ENCODE data around the gene CCL23. TPM values are rescaled to one million over a fixed set of nuclear protein-coding genes. Genes with fewer than 3 reads are reported as not detected.

The CCL23 gene
- total RNA-seq, 2 experiments from 2014 or later, result not detected

DNA sequence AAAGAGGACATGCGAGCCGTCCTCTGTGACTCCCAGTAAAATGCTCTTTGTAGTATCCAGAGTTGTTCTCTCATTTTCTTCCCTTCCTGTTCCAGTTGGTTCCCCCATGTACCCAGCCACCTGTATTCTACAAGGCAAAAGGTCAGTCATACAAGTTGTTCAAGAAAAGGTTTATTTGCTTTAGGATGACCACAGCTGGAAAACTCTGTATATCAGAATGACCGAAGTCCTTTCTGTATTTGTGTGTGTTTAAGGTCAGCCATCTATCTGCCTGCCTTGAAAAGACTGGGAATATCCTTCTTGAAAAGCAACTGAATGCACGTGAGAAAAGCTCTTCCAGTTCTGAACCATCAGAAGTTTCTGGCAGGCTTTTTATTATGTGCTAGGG is 44.8 kb downstream of the CCL23 start:
- no peaks in the 10 kb centered on the region for H3K4me1 ChIP-seq (ENCODE audit: insufficient read depth, low read length, poor library complexity, severe bottlenecking)
- H3K4me2 ChIP-seq (ENCODE audit: low read length), result no peak overlapping the region
- ChIA-PET CTCF (ENCODE audit: unreplicated experiment) (no interaction called here), POLR2A (interaction anchor here (0.6 to 0.7 kb wide), 2 partner anchors 28 to 224 kb away, joined by 3 to 8 read pairs; partner anchors contain the start of gene CCL15)
- no peak overlapping the region for H2AFZ ChIP-seq (ENCODE audit: low read length)
- DNase-seq (ENCODE audit: low spot score), result no peak
- TF ChIP-seq, protein P1, sequence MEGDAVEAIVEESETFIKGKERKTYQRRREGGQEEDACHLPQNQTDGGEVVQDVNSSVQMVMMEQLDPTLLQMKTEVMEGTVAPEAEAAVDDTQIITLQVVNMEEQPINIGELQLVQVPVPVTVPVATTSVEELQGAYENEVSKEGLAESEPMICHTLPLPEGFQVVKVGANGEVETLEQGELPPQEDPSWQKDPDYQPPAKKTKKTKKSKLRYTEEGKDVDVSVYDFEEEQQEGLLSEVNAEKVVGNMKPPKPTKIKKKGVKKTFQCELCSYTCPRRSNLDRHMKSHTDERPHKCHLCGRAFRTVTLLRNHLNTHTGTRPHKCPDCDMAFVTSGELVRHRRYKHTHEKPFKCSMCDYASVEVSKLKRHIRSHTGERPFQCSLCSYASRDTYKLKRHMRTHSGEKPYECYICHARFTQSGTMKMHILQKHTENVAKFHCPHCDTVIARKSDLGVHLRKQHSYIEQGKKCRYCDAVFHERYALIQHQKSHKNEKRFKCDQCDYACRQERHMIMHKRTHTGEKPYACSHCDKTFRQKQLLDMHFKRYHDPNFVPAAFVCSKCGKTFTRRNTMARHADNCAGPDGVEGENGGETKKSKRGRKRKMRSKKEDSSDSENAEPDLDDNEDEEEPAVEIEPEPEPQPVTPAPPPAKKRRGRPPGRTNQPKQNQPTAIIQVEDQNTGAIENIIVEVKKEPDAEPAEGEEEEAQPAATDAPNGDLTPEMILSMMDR (conservative IDR thresholded peaks at IDR 0.05; ENCODE audit: low read length), result no peak
- TF ChIP-seq EZH2phosphoT487 (IDR thresholded peaks at IDR 0.05; ENCODE audit: borderline replicate concordance, low read depth, low read length), result no peak
- H3K4me3 ChIP-seq (ENCODE audit: low read depth, low read length, poor library complexity, severe bottlenecking), result no peak overlapping the region
- H3K27ac ChIP-seq (ENCODE audit: low read depth, low read length, poor library complexity, severe bottlenecking), result no peak overlapping the region
- no peaks in the 10 kb centered on the region for H3K36me3 ChIP-seq (ENCODE audit: insufficient read depth, low read length)
- H3K9me3 ChIP-seq (ENCODE audit: low read length), result no peaks in the 10 kb centered on the region
- H3K79me2 ChIP-seq (ENCODE audit: insufficient read depth, low read depth, low read length), result no peaks in the 10 kb centered on the region
- intact Hi-C loops (cut with micrococcal nuclease; ENCODE audit: unreplicated experiment), result loop anchor here (10.0 kb wide), 1 partner anchor 102 kb away; no protein-coding TSS in a partner anchor
- no peaks in the 10 kb centered on the region for H4K20me1 ChIP-seq (ENCODE audit: insufficient read depth, low read length)
- no peaks in the 10 kb centered on the region for H3K9me2 ChIP-seq (ENCODE audit: insufficient read depth, low read length)
- BruUV-seq (replicated peaks), result no TSS peak

DNA sequence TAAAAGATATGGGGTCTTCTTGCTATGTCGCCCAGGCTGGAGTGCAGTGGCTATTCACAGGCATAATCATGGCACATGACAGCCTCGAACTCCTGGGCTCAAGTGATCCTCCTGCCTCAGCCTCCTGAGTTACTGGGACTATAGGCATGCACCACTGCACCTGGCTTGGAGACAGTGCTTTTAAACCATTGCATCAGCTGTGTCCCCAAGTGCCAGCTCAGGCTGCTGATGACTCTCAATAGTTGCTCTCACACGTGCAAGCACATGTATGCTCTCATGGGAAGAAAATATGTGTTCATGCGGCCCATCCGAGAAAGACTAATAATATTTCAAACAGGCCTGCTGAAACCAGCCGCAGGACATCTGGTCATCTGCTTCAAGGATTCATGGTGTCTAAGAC is 45.2 kb downstream of the CCL23 start:
- Histone ChIP-seq H3K9me3 (ENCODE audit: low read length) (no peaks in the 10 kb centered on the region), H3K4me1 (ENCODE audit: insufficient read depth, low read length, poor library complexity, severe bottlenecking) (no peaks in the 10 kb centered on the region), H3K9me2 (ENCODE audit: insufficient read depth, low read length) (no peaks in the 10 kb centered on the region), H3K4me3 (ENCODE audit: low read depth, low read length, poor library complexity, severe bottlenecking) (no peak overlapping the region), H3K27ac (ENCODE audit: low read depth, low read length, poor library complexity, severe bottlenecking) (no peak overlapping the region), H3K79me2 (ENCODE audit: insufficient read depth, low read depth, low read length) (no peaks in the 10 kb centered on the region), H4K20me1 (ENCODE audit: insufficient read depth, low read length) (no peaks in the 10 kb centered on the region), H3K4me2 (ENCODE audit: low read length) (no peak overlapping the region), H3K36me3 (ENCODE audit: insufficient read depth, low read length) (no peaks in the 10 kb centered on the region), H2AFZ (ENCODE audit: low read length) (no peak overlapping the region)
- ChIA-PET CTCF (ENCODE audit: unreplicated experiment) (no interaction called here), POLR2A (interaction anchor here (0.6 kb wide), 1 partner anchor 225 kb away, joined by 3 read pairs; no protein-coding TSS in a partner anchor)
- intact Hi-C loops (cut with micrococcal nuclease; ENCODE audit: unreplicated experiment), result loop anchor here (10.0 kb wide), 1 partner anchor 102 kb away; no protein-coding TSS in a partner anchor
- BruUV-seq (replicated peaks), result no TSS peak
- TF ChIP-seq, protein P1 (conservative IDR thresholded peaks at IDR 0.05; ENCODE audit: low read length), result no peak
- no peak for TF ChIP-seq EZH2phosphoT487 (IDR thresholded peaks at IDR 0.05; ENCODE audit: borderline replicate concordance, low read depth, low read length)
- no peak for DNase-seq (ENCODE audit: low spot score)

DNA sequence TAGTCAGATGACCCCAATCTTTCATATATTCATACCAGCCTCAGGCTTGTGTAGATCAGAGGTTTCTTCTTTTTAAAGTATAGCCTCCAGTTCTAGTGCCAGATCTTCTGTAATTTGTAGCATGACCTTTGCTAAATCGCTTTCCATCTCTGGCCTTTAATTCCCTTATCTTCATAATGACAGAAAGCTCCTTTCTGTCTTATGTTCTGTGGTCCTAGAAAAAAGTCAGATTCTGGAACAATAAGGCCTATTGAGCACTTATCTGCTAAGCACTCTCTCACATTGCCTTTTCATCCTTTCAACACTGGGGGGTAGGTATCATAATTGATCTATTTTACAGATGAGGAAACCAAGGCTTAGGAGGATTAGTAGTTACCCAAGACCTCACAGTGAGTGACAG is 45.7 kb downstream of the CCL23 start:
- no TSS peak for BruUV-seq (replicated peaks)

More for the DNA sequence above, 45.7 kb downstream of the CCL23 start:
- intact Hi-C loops (cut with micrococcal nuclease; ENCODE audit: unreplicated experiment), result loop anchor here (10.0 kb wide), 1 partner anchor 103 kb away; no protein-coding TSS in a partner anchor
- Histone ChIP-seq H2AFZ (ENCODE audit: low read length) (no peak overlapping the region), H3K4me3 (ENCODE audit: low read depth, low read length, poor library complexity, severe bottlenecking) (no peak overlapping the region), H3K9me2 (ENCODE audit: insufficient read depth, low read length) (no peaks in the 10 kb centered on the region), H3K9me3 (ENCODE audit: low read length) (no peaks in the 10 kb centered on the region), H3K36me3 (ENCODE audit: insufficient read depth, low read length) (no peaks in the 10 kb centered on the region), H3K4me1 (ENCODE audit: insufficient read depth, low read length, poor library complexity, severe bottlenecking) (no peaks in the 10 kb centered on the region), H3K4me2 (ENCODE audit: low read length) (no peak overlapping the region), H4K20me1 (ENCODE audit: insufficient read depth, low read length) (no peaks in the 10 kb centered on the region), H3K27ac (ENCODE audit: low read depth, low read length, poor library complexity, severe bottlenecking) (no peak overlapping the region), H3K79me2 (ENCODE audit: insufficient read depth, low read depth, low read length) (no peaks in the 10 kb centered on the region)
- no peak for DNase-seq (ENCODE audit: low spot score)
- POLR2A ChIA-PET, result interaction anchor here (0.6 kb wide), 1 partner anchor 175 kb away, joined by 3 read pairs; no protein-coding TSS in a partner anchor
- CTCF ChIA-PET (ENCODE audit: unreplicated experiment), result no interaction called here
- TF ChIP-seq EZH2phosphoT487 (IDR thresholded peaks at IDR 0.05; ENCODE audit: borderline replicate concordance, low read depth, low read length), result no peak
- TF ChIP-seq, protein P1 (conservative IDR thresholded peaks at IDR 0.05; ENCODE audit: low read length), result no peak

Measured in OCI-LY7 (cell line).